ENCODE data around the gene AJUBA. TPM values are rescaled to one million over a fixed set of nuclear protein-coding genes. Genes with fewer than 3 reads are reported as not detected.
"Not testable (repeated sequence)": the region's sequence is repeated elsewhere in the genome, so short reads cannot be mapped to it uniquely, and the experiment has no call there.

AJUBA gene
- total RNA-seq, 1 experiment from 2014 or later = 28.8 TPM

DNA sequence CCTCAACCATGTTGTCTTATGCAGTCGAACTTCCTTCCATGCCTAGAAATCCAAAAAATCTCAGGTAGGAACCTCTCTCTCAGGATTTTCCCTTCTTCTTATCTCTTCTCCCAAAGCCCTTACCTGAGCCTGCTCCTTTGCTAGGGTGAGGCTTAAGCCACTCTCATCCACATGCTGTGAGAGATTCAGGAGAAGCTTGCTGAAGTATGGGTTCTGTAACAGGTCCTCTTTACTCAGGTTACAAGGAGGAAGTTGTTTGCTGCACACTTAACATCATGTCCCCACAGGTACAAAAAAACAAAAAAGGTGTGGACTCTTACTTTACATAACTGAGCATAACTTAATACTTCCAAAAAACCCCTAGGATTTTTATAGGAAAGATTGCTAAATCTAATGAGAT, 29.9 kb downstream of the AJUBA start:
- DNase-seq (ENCODE audit: low spot score) (no peak), ATAC-seq (no peak)
- Mint-ChIP-seq H3K27me3 (ENCODE audit: low read depth) (no peaks in the 10 kb centered on the region), H3K4me3 (no peak overlapping the region), H3K36me3 (peaks cover 38% of the 10 kb centered on the region), H3K4me1 (peaks cover 16% of the 10 kb centered on the region), H3K9me3 (no peaks in the 10 kb centered on the region), H3K27ac (no peak overlapping the region)
- TF ChIP-seq, protein P1, sequence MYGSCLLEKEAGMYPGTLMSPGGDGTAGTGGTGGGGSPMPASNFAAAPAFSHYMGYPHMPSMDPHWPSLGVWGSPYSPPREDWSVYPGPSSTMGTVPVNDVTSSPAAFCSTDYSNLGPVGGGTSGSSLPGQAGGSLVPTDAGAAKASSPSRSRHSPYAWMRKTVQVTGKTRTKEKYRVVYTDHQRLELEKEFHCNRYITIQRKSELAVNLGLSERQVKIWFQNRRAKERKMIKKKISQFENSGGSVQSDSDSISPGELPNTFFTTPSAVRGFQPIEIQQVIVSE (CRISPR knock-in tag; IDR thresholded peaks at IDR 0.05; ENCODE audit: borderline replicate concordance) = no peak
- TF ChIP-seq EMX1 (CRISPR knock-in tag; IDR thresholded peaks at IDR 0.05) (no peak), ZNF317 (CRISPR knock-in tag; IDR thresholded peaks at IDR 0.05; ENCODE audit: borderline replicate concordance, low read depth) (no peak), RORB (CRISPR knock-in tag; IDR thresholded peaks at IDR 0.05) (no peak), ZNF671 (CRISPR knock-in tag; IDR thresholded peaks at IDR 0.05) (no peak), SP1 (CRISPR knock-in tag; conservative IDR thresholded peaks at IDR 0.05) (no peak), NR2C2 (CRISPR knock-in tag; IDR thresholded peaks at IDR 0.05) (no peak), NFE2L1 (CRISPR knock-in tag; IDR thresholded peaks at IDR 0.05) (no peak), NR1H2 (CRISPR knock-in tag; IDR thresholded peaks at IDR 0.05) (no peak), ZNF416 (CRISPR knock-in tag; IDR thresholded peaks at IDR 0.05) (no peak)
- TF ChIP-seq, protein P2, sequence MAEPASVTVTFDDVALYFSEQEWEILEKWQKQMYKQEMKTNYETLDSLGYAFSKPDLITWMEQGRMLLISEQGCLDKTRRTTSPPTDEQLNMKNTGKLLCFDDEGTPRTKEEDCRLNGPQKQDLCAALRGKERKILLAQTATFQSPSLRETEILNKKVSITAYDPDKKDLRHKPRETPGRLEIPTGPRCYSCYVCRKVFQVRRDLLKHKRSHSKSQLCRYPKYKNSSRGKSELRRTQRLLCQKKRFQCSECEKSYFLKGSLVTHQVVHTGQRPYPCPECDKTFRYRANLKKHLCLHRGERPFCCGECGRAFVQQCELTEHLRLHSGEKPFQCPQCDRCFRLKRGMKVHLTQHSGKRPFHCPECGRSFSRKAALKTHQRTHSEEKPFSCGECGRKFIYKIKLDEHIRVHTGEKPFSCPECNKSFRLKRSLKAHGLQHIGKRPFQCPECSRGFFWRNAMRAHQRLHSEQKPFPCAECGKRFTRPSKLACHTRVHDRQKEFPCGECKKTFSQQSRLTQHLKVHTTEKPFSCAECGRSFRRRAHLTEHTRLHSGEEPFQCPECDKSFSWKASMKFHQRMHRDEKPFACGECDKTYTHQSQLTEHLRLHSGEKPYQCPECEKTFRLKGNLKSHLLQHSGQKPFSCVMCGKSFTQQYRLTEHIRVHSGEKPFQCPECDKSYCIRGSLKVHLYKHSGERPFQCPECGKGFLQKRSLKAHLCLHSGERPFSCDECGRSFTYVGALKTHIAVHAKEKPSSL (CRISPR knock-in tag; conservative IDR thresholded peaks at IDR 0.05) = no peak
- TF ChIP-seq, protein P3, sequence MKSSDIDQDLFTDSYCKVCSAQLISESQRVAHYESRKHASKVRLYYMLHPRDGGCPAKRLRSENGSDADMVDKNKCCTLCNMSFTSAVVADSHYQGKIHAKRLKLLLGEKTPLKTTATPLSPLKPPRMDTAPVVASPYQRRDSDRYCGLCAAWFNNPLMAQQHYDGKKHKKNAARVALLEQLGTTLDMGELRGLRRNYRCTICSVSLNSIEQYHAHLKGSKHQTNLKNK (CRISPR knock-in tag; IDR thresholded peaks at IDR 0.05) = no peak
- TF ChIP-seq, protein P4, sequence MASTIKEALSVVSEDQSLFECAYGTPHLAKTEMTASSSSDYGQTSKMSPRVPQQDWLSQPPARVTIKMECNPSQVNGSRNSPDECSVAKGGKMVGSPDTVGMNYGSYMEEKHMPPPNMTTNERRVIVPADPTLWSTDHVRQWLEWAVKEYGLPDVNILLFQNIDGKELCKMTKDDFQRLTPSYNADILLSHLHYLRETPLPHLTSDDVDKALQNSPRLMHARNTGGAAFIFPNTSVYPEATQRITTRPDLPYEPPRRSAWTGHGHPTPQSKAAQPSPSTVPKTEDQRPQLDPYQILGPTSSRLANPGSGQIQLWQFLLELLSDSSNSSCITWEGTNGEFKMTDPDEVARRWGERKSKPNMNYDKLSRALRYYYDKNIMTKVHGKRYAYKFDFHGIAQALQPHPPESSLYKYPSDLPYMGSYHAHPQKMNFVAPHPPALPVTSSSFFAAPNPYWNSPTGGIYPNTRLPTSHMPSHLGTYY (CRISPR knock-in tag; IDR thresholded peaks at IDR 0.05) = no peak
- TF ChIP-seq, protein P5, sequence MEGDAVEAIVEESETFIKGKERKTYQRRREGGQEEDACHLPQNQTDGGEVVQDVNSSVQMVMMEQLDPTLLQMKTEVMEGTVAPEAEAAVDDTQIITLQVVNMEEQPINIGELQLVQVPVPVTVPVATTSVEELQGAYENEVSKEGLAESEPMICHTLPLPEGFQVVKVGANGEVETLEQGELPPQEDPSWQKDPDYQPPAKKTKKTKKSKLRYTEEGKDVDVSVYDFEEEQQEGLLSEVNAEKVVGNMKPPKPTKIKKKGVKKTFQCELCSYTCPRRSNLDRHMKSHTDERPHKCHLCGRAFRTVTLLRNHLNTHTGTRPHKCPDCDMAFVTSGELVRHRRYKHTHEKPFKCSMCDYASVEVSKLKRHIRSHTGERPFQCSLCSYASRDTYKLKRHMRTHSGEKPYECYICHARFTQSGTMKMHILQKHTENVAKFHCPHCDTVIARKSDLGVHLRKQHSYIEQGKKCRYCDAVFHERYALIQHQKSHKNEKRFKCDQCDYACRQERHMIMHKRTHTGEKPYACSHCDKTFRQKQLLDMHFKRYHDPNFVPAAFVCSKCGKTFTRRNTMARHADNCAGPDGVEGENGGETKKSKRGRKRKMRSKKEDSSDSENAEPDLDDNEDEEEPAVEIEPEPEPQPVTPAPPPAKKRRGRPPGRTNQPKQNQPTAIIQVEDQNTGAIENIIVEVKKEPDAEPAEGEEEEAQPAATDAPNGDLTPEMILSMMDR (IDR thresholded peaks at IDR 0.05) = no peak
- TF ChIP-seq, protein P6, sequence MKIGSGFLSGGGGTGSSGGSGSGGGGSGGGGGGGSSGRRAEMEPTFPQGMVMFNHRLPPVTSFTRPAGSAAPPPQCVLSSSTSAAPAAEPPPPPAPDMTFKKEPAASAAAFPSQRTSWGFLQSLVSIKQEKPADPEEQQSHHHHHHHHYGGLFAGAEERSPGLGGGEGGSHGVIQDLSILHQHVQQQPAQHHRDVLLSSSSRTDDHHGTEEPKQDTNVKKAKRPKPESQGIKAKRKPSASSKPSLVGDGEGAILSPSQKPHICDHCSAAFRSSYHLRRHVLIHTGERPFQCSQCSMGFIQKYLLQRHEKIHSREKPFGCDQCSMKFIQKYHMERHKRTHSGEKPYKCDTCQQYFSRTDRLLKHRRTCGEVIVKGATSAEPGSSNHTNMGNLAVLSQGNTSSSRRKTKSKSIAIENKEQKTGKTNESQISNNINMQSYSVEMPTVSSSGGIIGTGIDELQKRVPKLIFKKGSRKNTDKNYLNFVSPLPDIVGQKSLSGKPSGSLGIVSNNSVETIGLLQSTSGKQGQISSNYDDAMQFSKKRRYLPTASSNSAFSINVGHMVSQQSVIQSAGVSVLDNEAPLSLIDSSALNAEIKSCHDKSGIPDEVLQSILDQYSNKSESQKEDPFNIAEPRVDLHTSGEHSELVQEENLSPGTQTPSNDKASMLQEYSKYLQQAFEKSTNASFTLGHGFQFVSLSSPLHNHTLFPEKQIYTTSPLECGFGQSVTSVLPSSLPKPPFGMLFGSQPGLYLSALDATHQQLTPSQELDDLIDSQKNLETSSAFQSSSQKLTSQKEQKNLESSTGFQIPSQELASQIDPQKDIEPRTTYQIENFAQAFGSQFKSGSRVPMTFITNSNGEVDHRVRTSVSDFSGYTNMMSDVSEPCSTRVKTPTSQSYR (CRISPR knock-in tag; IDR thresholded peaks at IDR 0.05) = no peak
- ChIA-PET CTCF (interaction anchor here (1.0 to 1.7 kb wide), 3 partner anchors 12 to 34 kb away, joined by 3 to 6 read pairs (median 3); no protein-coding TSS in a partner anchor), POLR2A (no interaction called here)

DNA sequence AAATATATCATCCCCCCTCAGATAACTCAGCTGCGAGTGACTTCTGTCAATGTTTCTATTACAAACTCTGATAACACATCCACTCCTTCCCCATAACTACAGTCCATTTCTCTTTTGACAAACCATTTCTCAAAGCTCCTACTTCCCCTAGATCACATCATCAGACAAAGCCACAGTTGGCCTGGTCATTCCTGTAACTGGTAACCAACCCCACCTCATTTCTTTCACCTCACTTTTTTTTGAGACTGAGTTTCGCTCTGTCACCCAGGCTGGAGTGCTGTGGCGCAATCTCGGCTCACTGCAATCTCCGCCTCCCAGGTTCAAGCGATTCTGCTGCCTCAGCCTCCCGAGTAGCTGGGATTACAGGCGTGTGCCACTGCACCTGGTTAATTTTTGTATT, 30.6 kb downstream of the AJUBA start:
- ATAC-seq; POLR2A ChIA-PET; H3K27me3 Mint-ChIP-seq (ENCODE audit: low read depth); DNase-seq (ENCODE audit: low spot score); H3K9me3 Mint-ChIP-seq; H3K4me3 Mint-ChIP-seq: not testable (repeated sequence)
- CTCF ChIA-PET = interaction anchor here (1.0 to 1.7 kb wide), 4 partner anchors 11 to 35 kb away, joined by 3 to 6 read pairs (median 3); no protein-coding TSS in a partner anchor
- Mint-ChIP-seq H3K4me1 (peaks cover 15% of the 10 kb centered on the region), H3K27ac (peak overlapping the region; percentile 11; the same call in 1 of the 2 replicates), H3K36me3 (peaks cover 44% of the 10 kb centered on the region)

Data from WTC11 (cell line).